ENCODE measurements around the gene PIK3R5.

PIK3R5 gene

DNA sequence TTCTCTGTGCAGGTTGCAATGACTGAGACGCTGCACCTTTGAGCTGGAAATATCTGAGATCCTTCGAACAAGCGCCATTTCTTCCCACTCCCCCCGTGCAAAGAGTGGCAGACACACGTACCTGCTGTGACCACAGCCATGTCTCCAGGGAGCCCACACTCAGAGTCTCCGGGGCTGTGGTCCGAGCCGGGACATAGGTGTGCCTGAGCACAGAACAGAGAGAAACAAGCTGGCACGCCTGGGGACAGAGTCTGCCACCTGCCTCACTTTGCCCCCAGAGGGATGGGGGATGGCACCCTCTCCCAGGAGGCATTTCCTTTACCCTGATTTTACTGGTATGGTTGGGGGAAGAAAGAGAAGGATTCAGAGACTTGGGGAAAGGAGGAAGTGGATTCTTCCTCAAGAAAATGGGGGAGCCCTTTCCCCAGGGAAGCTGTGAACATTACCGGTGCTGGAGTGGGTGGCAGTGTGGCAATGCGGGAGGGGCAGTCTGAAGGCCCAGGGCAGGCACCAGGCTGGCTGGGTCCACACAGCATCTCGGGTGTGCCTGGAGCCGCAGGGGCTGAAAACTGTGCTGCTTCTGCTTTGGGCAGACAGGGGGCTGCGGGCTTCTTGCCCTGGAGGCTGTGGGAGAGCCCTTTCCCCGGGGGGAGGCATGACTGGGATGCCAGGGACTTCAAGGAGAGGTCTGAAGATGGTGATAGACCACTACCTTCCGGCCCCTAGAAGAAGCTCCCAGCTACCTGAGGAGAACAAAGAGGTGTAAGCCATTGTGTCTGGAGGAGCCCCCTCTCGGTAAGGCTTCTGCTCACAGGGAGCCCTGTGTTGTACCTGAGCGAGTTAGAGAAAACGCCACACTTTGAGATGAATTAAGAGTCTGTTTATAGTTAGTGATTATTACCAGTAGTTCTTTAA is 91.4 kb downstream of the PIK3R5 start:
- TF ChIP-seq, protein P1, sequence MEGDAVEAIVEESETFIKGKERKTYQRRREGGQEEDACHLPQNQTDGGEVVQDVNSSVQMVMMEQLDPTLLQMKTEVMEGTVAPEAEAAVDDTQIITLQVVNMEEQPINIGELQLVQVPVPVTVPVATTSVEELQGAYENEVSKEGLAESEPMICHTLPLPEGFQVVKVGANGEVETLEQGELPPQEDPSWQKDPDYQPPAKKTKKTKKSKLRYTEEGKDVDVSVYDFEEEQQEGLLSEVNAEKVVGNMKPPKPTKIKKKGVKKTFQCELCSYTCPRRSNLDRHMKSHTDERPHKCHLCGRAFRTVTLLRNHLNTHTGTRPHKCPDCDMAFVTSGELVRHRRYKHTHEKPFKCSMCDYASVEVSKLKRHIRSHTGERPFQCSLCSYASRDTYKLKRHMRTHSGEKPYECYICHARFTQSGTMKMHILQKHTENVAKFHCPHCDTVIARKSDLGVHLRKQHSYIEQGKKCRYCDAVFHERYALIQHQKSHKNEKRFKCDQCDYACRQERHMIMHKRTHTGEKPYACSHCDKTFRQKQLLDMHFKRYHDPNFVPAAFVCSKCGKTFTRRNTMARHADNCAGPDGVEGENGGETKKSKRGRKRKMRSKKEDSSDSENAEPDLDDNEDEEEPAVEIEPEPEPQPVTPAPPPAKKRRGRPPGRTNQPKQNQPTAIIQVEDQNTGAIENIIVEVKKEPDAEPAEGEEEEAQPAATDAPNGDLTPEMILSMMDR (IDR thresholded peaks at IDR 0.05): no peak

GRCh38 chr17:8872705-8873435 is 92.6 kb downstream of the PIK3R5 start:
- TF ChIP-seq, protein P1 (IDR thresholded peaks at IDR 0.05): no peak

GRCh38 chr17:8872036-8872704 is 93.3 kb downstream of the PIK3R5 start:
- TF ChIP-seq, protein P1 (IDR thresholded peaks at IDR 0.05): no peak

DNA sequence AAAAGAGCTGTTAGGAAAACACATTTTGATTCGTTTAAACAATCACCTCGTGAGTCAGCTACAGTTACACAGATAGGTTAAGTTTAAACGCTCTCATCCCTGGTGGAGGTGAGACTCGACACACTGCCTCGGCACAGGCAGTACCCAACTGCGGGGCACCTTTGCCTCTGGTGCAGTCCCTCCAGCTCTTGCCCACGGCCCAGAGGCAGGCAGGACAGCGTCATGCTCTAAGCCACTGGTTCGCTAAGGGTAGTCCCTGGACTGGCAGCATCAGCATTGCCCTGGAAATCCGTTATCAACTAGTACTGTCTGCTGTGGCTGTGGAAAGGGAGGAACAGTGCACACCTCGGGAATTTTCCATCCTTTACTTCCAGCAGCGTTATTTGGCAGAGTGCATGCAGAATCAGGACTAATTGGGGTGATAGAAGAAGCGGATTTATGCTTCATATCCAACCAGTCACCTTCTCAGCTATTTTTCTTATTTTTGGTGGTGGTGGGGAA is 94.4 kb downstream of the PIK3R5 start:
- TF ChIP-seq, protein P1 (IDR thresholded peaks at IDR 0.05): no peak

GRCh38 chr17:8870406-8871040 is 95.0 kb downstream of the PIK3R5 start:
- TF ChIP-seq, protein P1 (IDR thresholded peaks at IDR 0.05): no peak

GRCh38 chr17:8869114-8869815 is 96.2 kb downstream of the PIK3R5 start:
- TF ChIP-seq, protein P1 (IDR thresholded peaks at IDR 0.05): no peak

Data from LNCAP (cell line).